ENCODE data around the gene ADARB1. TPM values are rescaled to one million over a fixed set of nuclear protein-coding genes. Genes with fewer than 3 reads are reported as not detected.

The ADARB1 gene
- total and polyA plus RNA-seq, 9 donors, result 6.0 to 23.7 (median 16.3) TPM

DNA sequence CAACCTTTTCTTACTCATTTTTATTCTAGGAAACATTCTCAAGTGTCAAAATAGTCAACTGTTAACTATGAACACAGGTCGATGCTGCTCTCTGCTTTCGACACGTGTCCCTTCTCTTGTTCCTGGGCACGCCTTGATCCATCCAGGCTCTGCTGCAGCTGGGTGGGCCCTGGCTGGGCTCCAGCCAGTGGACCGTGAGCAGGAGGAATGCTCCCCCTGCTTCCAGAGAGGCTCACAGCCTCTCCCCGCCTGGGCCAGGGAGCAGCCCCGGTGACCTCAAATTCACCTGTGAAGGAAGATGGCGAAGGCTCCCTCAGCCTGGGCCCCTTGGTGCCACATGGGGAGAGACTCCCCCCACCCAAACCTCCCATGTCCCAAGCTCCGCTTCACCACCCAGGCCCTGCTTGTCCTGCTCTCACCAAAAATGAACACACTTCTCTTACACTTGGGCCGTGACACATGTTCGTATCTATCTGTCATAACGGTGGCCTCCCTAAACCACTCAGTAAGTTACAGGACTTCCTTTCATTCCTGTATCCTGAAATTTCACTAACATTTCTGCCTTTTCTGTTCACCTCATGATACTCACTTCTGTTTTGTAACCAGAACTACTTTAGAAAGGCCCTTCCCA, 24.6 kb upstream of the ADARB1 start:
- no peak for DNase-seq
- intact Hi-C loops (cut with DNase I), result no loop called here
- Histone ChIP-seq H3K27me3 (no peaks in the 10 kb centered on the region), H3K9me3 (no peaks in the 10 kb centered on the region), H3K27ac (no peak overlapping the region), H3K4me1 (ENCODE audit: insufficient read depth) (no peaks in the 10 kb centered on the region), H3K36me3 (no peaks in the 10 kb centered on the region), H3K4me3 (no peak overlapping the region)
- no peak for TF ChIP-seq EP300 (IDR thresholded peaks at IDR 0.05)
- TF ChIP-seq, protein P1, sequence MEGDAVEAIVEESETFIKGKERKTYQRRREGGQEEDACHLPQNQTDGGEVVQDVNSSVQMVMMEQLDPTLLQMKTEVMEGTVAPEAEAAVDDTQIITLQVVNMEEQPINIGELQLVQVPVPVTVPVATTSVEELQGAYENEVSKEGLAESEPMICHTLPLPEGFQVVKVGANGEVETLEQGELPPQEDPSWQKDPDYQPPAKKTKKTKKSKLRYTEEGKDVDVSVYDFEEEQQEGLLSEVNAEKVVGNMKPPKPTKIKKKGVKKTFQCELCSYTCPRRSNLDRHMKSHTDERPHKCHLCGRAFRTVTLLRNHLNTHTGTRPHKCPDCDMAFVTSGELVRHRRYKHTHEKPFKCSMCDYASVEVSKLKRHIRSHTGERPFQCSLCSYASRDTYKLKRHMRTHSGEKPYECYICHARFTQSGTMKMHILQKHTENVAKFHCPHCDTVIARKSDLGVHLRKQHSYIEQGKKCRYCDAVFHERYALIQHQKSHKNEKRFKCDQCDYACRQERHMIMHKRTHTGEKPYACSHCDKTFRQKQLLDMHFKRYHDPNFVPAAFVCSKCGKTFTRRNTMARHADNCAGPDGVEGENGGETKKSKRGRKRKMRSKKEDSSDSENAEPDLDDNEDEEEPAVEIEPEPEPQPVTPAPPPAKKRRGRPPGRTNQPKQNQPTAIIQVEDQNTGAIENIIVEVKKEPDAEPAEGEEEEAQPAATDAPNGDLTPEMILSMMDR (IDR thresholded peaks at IDR 0.05), result no peak
- no peak for TF ChIP-seq POLR2A (IDR thresholded peaks at IDR 0.05)
- WGBS, 3 donors, result 70 to 75% (median 70%) methylated on average over 12 of the region's 12 CpGs

DNA sequence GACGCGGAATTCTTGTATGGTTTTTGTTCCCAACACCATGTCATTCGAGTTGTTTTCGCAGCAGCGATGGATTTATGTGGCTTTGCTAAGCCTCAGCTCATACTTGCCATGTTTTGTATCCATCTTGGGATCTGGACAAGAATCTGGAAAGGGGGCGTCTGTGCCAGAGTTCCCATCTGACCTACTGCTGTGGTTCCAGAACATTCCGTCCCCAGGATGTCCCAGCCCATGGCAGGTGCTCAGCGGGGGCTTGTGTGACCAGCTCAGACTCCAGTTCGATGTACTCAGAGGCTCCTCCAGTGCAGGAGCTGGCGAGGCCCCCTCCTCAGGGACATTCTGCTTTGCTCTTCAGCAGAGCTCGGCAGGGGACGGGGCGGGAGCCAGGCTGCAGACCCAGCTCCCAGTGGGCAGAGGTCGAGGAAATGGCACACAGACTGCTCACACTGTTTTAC, 24.0 kb upstream of the ADARB1 start:
- H3K4me1 ChIP-seq (ENCODE audit: insufficient read depth), result no peaks in the 10 kb centered on the region
- no peak overlapping the region for H3K27ac ChIP-seq
- TF ChIP-seq EP300 (IDR thresholded peaks at IDR 0.05), result no peak
- TF ChIP-seq POLR2A (IDR thresholded peaks at IDR 0.05), result no peak
- TF ChIP-seq, protein P1 (IDR thresholded peaks at IDR 0.05), result no peak
- 78 to 87% (median 82%) methylated on average over 14 of the region's 14 CpGs for WGBS, 3 donors
- intact Hi-C loops (cut with DNase I), result no loop called here
- no peaks in the 10 kb centered on the region for H3K36me3 ChIP-seq
- H3K27me3 ChIP-seq, result no peaks in the 10 kb centered on the region
- no peak overlapping the region for H3K4me3 ChIP-seq
- no peak for DNase-seq
- no peaks in the 10 kb centered on the region for H3K9me3 ChIP-seq

DNA sequence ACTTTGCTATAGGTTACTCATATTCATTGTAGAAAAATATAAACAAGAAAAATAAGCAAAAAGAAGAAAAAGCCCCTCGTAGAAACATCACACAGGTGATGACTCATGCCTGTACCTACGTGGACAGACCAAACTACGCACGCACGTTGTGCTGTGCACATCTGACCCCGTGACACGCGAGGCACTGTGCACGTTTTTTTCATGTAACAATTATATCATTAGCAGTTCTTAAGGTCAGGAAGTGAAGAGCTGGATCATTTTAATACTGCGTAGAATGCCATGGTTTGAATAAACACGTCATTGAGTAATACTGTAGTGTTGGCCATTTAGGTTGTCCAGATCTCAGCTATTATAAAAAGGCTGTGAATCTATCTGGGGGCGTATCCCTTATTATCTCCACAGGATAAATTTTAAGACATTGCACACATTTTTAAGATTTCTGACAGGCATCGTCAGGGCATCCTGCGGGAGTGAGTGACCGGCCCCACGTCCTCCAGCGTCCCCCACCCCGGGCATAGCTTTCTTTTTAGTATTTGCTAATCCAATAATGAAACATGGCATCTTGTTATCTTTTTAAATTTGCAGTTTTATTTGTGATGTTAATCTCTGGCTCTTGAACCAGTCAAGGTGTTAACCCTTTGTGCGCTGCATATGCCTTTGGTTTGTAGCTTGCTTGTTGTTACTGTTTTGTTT, 23.4 kb upstream of the ADARB1 start:
- no peak overlapping the region for H3K4me3 ChIP-seq
- WGBS, 3 donors, result 75 to 78% (median 75%) methylated on average over 19 of the region's 19 CpGs
- intact Hi-C loops (cut with DNase I), result no loop called here
- no peak overlapping the region for H3K27ac ChIP-seq
- H3K9me3 ChIP-seq, result no peaks in the 10 kb centered on the region
- no peak for DNase-seq
- no peaks in the 10 kb centered on the region for H3K4me1 ChIP-seq (ENCODE audit: insufficient read depth)
- H3K36me3 ChIP-seq, result no peaks in the 10 kb centered on the region
- TF ChIP-seq EP300 (IDR thresholded peaks at IDR 0.05) (no peak), POLR2A (IDR thresholded peaks at IDR 0.05) (no peak)
- TF ChIP-seq, protein P1 (IDR thresholded peaks at IDR 0.05), result no peak
- no peaks in the 10 kb centered on the region for H3K27me3 ChIP-seq

DNA sequence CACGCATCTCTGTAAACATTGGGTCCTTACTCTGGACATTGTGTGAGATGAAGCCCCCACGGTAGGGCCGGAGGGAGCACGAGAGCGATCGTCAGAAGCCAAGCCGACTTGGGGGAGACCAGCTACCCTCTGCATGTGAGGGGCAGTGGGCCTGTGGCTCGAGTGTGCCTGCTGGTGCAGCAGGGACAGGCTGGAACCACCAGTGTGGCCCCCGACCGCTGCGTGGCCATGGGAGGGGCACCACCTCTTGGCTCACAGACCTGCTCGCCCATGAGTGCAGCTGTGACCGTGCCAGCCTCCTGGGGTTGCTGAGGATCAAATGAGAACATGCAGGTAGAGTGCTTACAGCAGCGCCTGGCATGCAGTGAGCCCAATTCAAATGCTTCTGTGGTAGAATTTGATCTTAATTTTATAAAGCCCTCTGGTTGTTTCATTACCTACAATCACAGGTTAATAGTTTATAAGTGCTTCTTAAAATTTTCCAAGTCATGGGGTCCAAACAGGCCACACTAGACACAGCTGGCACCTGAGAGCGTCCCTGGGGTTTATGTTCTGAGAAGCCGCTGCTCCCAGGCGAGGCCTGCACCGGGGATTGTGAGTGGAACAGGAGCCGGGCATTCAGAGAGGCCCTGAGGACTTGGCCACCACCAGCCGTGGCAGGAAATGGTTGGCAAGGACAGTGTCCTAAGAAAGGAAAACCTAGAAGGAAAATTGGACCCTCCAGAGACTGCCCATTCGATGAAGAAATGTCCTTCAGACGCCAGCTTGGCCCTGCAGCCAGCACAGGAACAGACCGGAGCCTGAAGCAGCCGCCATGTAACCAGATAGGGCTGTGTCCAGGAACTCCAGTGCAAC, 22.6 kb upstream of the ADARB1 start:
- Histone ChIP-seq H3K4me1 (ENCODE audit: insufficient read depth) (no peaks in the 10 kb centered on the region), H3K4me3 (no peak overlapping the region), H3K27me3 (no peaks in the 10 kb centered on the region), H3K9me3 (no peaks in the 10 kb centered on the region), H3K36me3 (no peaks in the 10 kb centered on the region), H3K27ac (no peak overlapping the region)
- no peak for DNase-seq
- no peak for TF ChIP-seq POLR2A (IDR thresholded peaks at IDR 0.05)
- TF ChIP-seq, protein P1 (IDR thresholded peaks at IDR 0.05), result no peak
- TF ChIP-seq EP300 (IDR thresholded peaks at IDR 0.05), result no peak
- WGBS, 3 donors, result 79 to 85% (median 82%) methylated on average over 24 of the region's 24 CpGs
- intact Hi-C loops (cut with DNase I), result no loop called here

All from ovary (tissue), 9 donors.